HG03045 (cell line): Measurements from ENCODE around the gene NAT9.

Experiments
- ATAC-seq: cut with Tn5 transposase; IDR thresholded peaks from one replicate; pipeline ENCODE4 v1.9.1; 2021; ENCODE audit warnings: mild to moderate bottlenecking, moderate library complexity; ENCODE audit not compliant: unreplicated experiment

The NAT9 gene

GRCh38 chr17:74776044-74776962 lies at the start of gene NAT9:
NAT9 (minus strand) TSS chr17:74776345; CDS start chr17:74775698, 647 bp downstream.
- ATAC-seq: peak; percentile 82

GRCh38 chr17:74824961-74825627 lies 48.9 kb upstream of the NAT9 start:
- no peak for ATAC-seq

GRCh38 chr17:74822939-74823367 lies 46.8 kb upstream of the NAT9 start:
- no peak for ATAC-seq

- no peak for ATAC-seq
These were observed 46.3 kb upstream of the NAT9 start for GRCh38 chr17:74822335-74822938.

GRCh38 chr17:74821655-74822334 lies 45.6 kb upstream of the NAT9 start:
- no peak for ATAC-seq

GRCh38 chr17:74819801-74820436 lies 43.8 kb upstream of the NAT9 start:
- ATAC-seq: no peak

GRCh38 chr17:74818291-74818938 lies 42.3 kb upstream of the NAT9 start:
- no peak for ATAC-seq

- no peak for ATAC-seq
These were observed 40.9 kb upstream of the NAT9 start for GRCh38 chr17:74816905-74817620.

GRCh38 chr17:74815550-74816370 lies 39.6 kb upstream of the NAT9 start:
- no peak for ATAC-seq

- no peak for ATAC-seq
These were observed 38.9 kb upstream of the NAT9 start for GRCh38 chr17:74815067-74815466.

GRCh38 chr17:74814453-74814852 lies 38.3 kb upstream of the NAT9 start:
- no peak for ATAC-seq

- no peak for ATAC-seq
These were observed 36.2 kb upstream of the NAT9 start for GRCh38 chr17:74812109-74813009.

- ATAC-seq: no peak
These were observed 34.7 kb upstream of the NAT9 start for GRCh38 chr17:74810699-74811485.

- ATAC-seq: no peak
These were observed 32.7 kb upstream of the NAT9 start for GRCh38 chr17:74808714-74809430.

GRCh38 chr17:74807925-74808324 lies 31.8 kb upstream of the NAT9 start:
- ATAC-seq: no peak

- ATAC-seq: no peak
These were observed 31.3 kb upstream of the NAT9 start for GRCh38 chr17:74807441-74807840.
